Brain microvascular endothelial cell (primary cell): ENCODE results near the gene LDLRAD3.

Experiments used
- DNase-seq: peaks from one replicate; pipeline ENCODE4 v3.0.0-alpha.2; 2020
- H3K27ac ChIP-seq: fragments of 250-450 bp; sonication (Bioruptor Pico); 2 replicates; pipeline ENCODE4 v1.5.1; 2020; ENCODE audit warnings: mild to moderate bottlenecking, moderate library complexity
- H3K27me3 ChIP-seq: fragments of 250-450 bp; sonication (Bioruptor Pico); replicated peaks from 2 replicates; pipeline ENCODE4 v1.5.1; 2020; ENCODE audit warnings: mild to moderate bottlenecking
- H3K36me3 ChIP-seq: fragments of 250-450 bp; sonication (Bioruptor Pico); replicated peaks from 2 replicates; pipeline ENCODE4 v1.5.1; 2020; ENCODE audit warnings: mild to moderate bottlenecking
- H3K4me3 ChIP-seq: 2 replicates; pipeline ENCODE4 v1.5.1; 2011; ENCODE audit warnings: low read depth, mild to moderate bottlenecking, control low read depth, low read length, moderate library complexity
- CTCF ChIP-seq: IDR thresholded peaks from 2 replicates; pipeline ENCODE4 v1.5.1; 2011; ENCODE audit warnings: low read depth, mild to moderate bottlenecking, moderate library complexity, low read length, control low read depth, inconsistent platforms; ENCODE audit errors: missing control alignments
- in situ Hi-C: cut with HindIII; loops from 2 replicates; pipeline ENCODE4 v1.10.0; 2017; ENCODE audit warnings: low sequenced_read_pairs, low pct_ligation_motif_present

Gene LDLRAD3

GRCh38 chr11:36086366-36086765, 142.5 kb downstream of the LDLRAD3 start:
- Histone ChIP-seq H3K27me3 (no peaks in the 10 kb centered on the region), H3K36me3 (no peaks in the 10 kb centered on the region), H3K27ac (no peak overlapping the region), H3K4me3 (no peak overlapping the region)
- no peak for TF ChIP-seq CTCF
- in situ Hi-C loops: no loop called here
- no peak for DNase-seq

GRCh38 chr11:36088266-36088972, 144.6 kb downstream of the LDLRAD3 start:
- no peak overlapping the region for H3K4me3 ChIP-seq
- in situ Hi-C loops: no loop called here
- H3K27me3 ChIP-seq: no peaks in the 10 kb centered on the region
- no peaks in the 10 kb centered on the region for H3K36me3 ChIP-seq
- no peak for DNase-seq
- H3K27ac ChIP-seq: no peak overlapping the region
- no peak for TF ChIP-seq CTCF

- in situ Hi-C loops: no loop called here
- Histone ChIP-seq H3K27ac (no peak overlapping the region), H3K4me3 (no peak overlapping the region), H3K36me3 (no peaks in the 10 kb centered on the region), H3K27me3 (no peaks in the 10 kb centered on the region)
- DNase-seq: no peak
- no peak for TF ChIP-seq CTCF
Measured at GRCh38 chr11:36089920-36090319, 146.1 kb downstream of the LDLRAD3 start.

- in situ Hi-C loops: no loop called here
- Histone ChIP-seq H3K36me3 (no peaks in the 10 kb centered on the region), H3K27me3 (no peaks in the 10 kb centered on the region), H3K4me3 (no peak overlapping the region), H3K27ac (no peak overlapping the region)
- no peak for DNase-seq
- TF ChIP-seq CTCF: peak; percentile 19
Measured at GRCh38 chr11:36090356-36091109, 146.7 kb downstream of the LDLRAD3 start.

GRCh38 chr11:36091256-36091811, 147.5 kb downstream of the LDLRAD3 start:
- Histone ChIP-seq H3K27me3 (no peaks in the 10 kb centered on the region), H3K4me3 (no peak overlapping the region), H3K27ac (no peak overlapping the region), H3K36me3 (no peaks in the 10 kb centered on the region)
- no peak for TF ChIP-seq CTCF
- in situ Hi-C loops: no loop called here
- DNase-seq: peak; percentile 65
